Measurements from ENCODE around the gene POLR1C.
"Not testable (repeated sequence)": the region's sequence is repeated elsewhere in the genome, so short reads cannot be mapped to it uniquely, and the experiment has no call there.

The POLR1C gene

GRCh38 chr6:43516697-43517504, at the start of gene POLR1C, which contains the start of gene YIPF3:
POLR1C (plus strand) TSS chr6:43517089; CDS start chr6:43517110, 21 bp downstream.
YIPF3 (minus strand) TSS chr6:43516926; CDS start chr6:43516807, 119 bp downstream.
- no peak for TF ChIP-seq CTCF (IDR thresholded peaks at IDR 0.05; ENCODE audit: low read depth, low read length, missing control alignments)
- DNase-seq (ENCODE audit: low read depth): peak; percentile 95
- H3K4me3 ChIP-seq (ENCODE audit: low read depth, low read length): peak within 1 kb of the TSS; percentile 83

GRCh38 chr6:43467265-43467664, 49.6 kb upstream of the POLR1C start:
- not testable (repeated sequence) for H3K4me3 ChIP-seq (ENCODE audit: low read depth, low read length)

GRCh38 chr6:43467752-43468151, 49.1 kb upstream of the POLR1C start:
- TF ChIP-seq CTCF (IDR thresholded peaks at IDR 0.05; ENCODE audit: low read depth, low read length, missing control alignments): no peak
- no peak for DNase-seq (ENCODE audit: low read depth)
- H3K4me3 ChIP-seq (ENCODE audit: low read depth, low read length): no peak overlapping the region

More at GRCh38 chr6:43467265-43467664, 49.6 kb upstream of the POLR1C start:
- not testable (repeated sequence) for DNase-seq (ENCODE audit: low read depth)

- TF ChIP-seq CTCF (IDR thresholded peaks at IDR 0.05; ENCODE audit: low read depth, low read length, missing control alignments): no peak
- DNase-seq (ENCODE audit: low read depth): no peak
- H3K4me3 ChIP-seq (ENCODE audit: low read depth, low read length): no peak overlapping the region
Observed at GRCh38 chr6:43468240-43468639, 48.6 kb upstream of the POLR1C start.

- no peak for TF ChIP-seq CTCF (IDR thresholded peaks at IDR 0.05; ENCODE audit: low read depth, low read length, missing control alignments)
- DNase-seq (ENCODE audit: low read depth): no peak
- H3K4me3 ChIP-seq (ENCODE audit: low read depth, low read length): no peak overlapping the region
Observed at GRCh38 chr6:43468748-43469681, 47.9 kb upstream of the POLR1C start.

GRCh38 chr6:43469947-43470346, 46.9 kb upstream of the POLR1C start:
- DNase-seq (ENCODE audit: low read depth): no peak
- TF ChIP-seq CTCF (IDR thresholded peaks at IDR 0.05; ENCODE audit: low read depth, low read length, missing control alignments): no peak
- no peak overlapping the region for H3K4me3 ChIP-seq (ENCODE audit: low read depth, low read length)

- no peak for DNase-seq (ENCODE audit: low read depth)
- H3K4me3 ChIP-seq (ENCODE audit: low read depth, low read length): no peak overlapping the region
- no peak for TF ChIP-seq CTCF (IDR thresholded peaks at IDR 0.05; ENCODE audit: low read depth, low read length, missing control alignments)
Observed at GRCh38 chr6:43471399-43471798, 45.5 kb upstream of the POLR1C start.
